Neuronal stem cell (in vitro differentiated cells): ENCODE measurements around the gene FOSB.
A peak's percentile ranks its signal among the peaks of the same experiment; 100 is the strongest.
"Not testable (repeated sequence)": the region's sequence is repeated elsewhere in the genome, so short reads cannot be mapped to it uniquely, and the experiment has no call there.

Experiments used
- DNase-seq: peaks from one replicate; pipeline ENCODE4 v3.0.0-alpha.2; 2013; ENCODE audit warnings: low spot score
- H2AFZ ChIP-seq: one replicate; pipeline ENCODE4 v1.6.1; 2013; ENCODE audit warnings: mild to moderate bottlenecking, low read length, inconsistent platforms
- H2AK5ac ChIP-seq: 2 replicates; pipeline ENCODE4 v1.6.1; 2013; ENCODE audit warnings: low read depth, mild to moderate bottlenecking, inconsistent platforms, low read length, moderate library complexity, mixed read lengths
- H2BK120ac ChIP-seq: 2 replicates; pipeline ENCODE4 v1.6.1; 2013; ENCODE audit warnings: low read depth, mild to moderate bottlenecking, inconsistent platforms, low read length, moderate library complexity, mixed read lengths
- H2BK12ac ChIP-seq: one replicate; pipeline ENCODE4 v1.6.1; 2013; ENCODE audit warnings: low read length, inconsistent platforms
- H2BK15ac ChIP-seq: 2 replicates; pipeline ENCODE4 v1.6.1; 2013; ENCODE audit warnings: mild to moderate bottlenecking, low read length, inconsistent platforms, mixed read lengths
- H2BK5ac ChIP-seq: one replicate; pipeline ENCODE4 v1.6.1; 2013; ENCODE audit warnings: inconsistent platforms, mild to moderate bottlenecking, low read length, moderate library complexity
- H3K14ac ChIP-seq: one replicate; pipeline ENCODE4 v1.6.1; 2013; ENCODE audit warnings: low read length, inconsistent platforms
- H3K18ac ChIP-seq: 2 replicates; pipeline ENCODE4 v1.6.1; 2013; ENCODE audit warnings: low read length, inconsistent platforms
- H3K23ac ChIP-seq: 2 replicates; pipeline ENCODE4 v1.6.1; 2013; ENCODE audit warnings: low read depth, mild to moderate bottlenecking, mixed read lengths, low read length, inconsistent platforms; ENCODE audit not compliant: poor library complexity
- H3K27ac ChIP-seq: replicated peaks from 3 replicates; pipeline ENCODE4 v1.5.1; 2013; ENCODE audit warnings: low read length, inconsistent platforms
- H3K27me3 ChIP-seq, 3 experiments: 2 replicates each; pipeline ENCODE4 v1.6.1; 2013; ENCODE audit warnings: low read length in 3 of 3, mild to moderate bottlenecking in 2 of 3, inconsistent platforms in 1 of 3, low read depth in 1 of 3, mixed read lengths in 1 of 3, moderate library complexity in 1 of 3; ENCODE audit not compliant: control insufficient read depth in 3 of 3, insufficient read depth in 3 of 3
- H3K36me3 ChIP-seq, 2 donors: replicated peaks in 1 of 2; 2 replicates each; pipeline ENCODE4 v1.6.1; 2013; ENCODE audit warnings: low read length in 2 of 2; ENCODE audit not compliant: control insufficient read depth in 2 of 2, insufficient read depth in 2 of 2
- H3K4ac ChIP-seq: 2 replicates; pipeline ENCODE4 v1.6.1; 2013; ENCODE audit warnings: inconsistent platforms, mild to moderate bottlenecking, low read length, moderate library complexity
- H3K4me1 ChIP-seq, 2 donors: 1 replicate in 1 of 2; 2 replicates in 1 of 2; pipeline ENCODE4 v1.6.1; 2013; ENCODE audit warnings: low read length in 2 of 2, low read depth in 1 of 2; ENCODE audit not compliant: control insufficient read depth in 2 of 2, insufficient read depth in 1 of 2
- H3K4me2 ChIP-seq: one replicate; pipeline ENCODE4 v1.6.1; 2013; ENCODE audit warnings: mild to moderate bottlenecking, low read length, inconsistent platforms; ENCODE audit not compliant: insufficient read depth, poor library complexity, severe bottlenecking
- H3K4me3 ChIP-seq, 2 donors: 2 replicates each; pipeline ENCODE4 v1.5.1; 2013; ENCODE audit warnings: low read length in 2 of 2, mild to moderate bottlenecking in 2 of 2, inconsistent platforms in 1 of 2, moderate library complexity in 1 of 2
- H3K79me1 ChIP-seq: one replicate; pipeline ENCODE4 v1.6.1; 2013; ENCODE audit warnings: low read depth, mild to moderate bottlenecking, inconsistent platforms, low read length, moderate library complexity
- H3K9ac ChIP-seq: one replicate; pipeline ENCODE4 v1.6.1; 2013; ENCODE audit warnings: mild to moderate bottlenecking, low read depth, low read length, inconsistent platforms; ENCODE audit not compliant: poor library complexity
- H3K9me3 ChIP-seq, 2 donors: replicated peaks in 1 of 2; 2 replicates each; pipeline versions ENCODE3 to v1.6.1; 2013; ENCODE audit warnings: low read length in 2 of 2, mild to moderate bottlenecking in 2 of 2, inconsistent platforms in 1 of 2, low read depth in 1 of 2, mixed read lengths in 1 of 2, moderate library complexity in 1 of 2; ENCODE audit not compliant: control insufficient read depth in 2 of 2, insufficient read depth in 1 of 2
- H4K8ac ChIP-seq: one replicate; pipeline ENCODE4 v1.6.1; 2013; ENCODE audit warnings: low read depth, mild to moderate bottlenecking, inconsistent platforms, low read length, moderate library complexity
- H4K91ac ChIP-seq: one replicate; pipeline ENCODE4 v1.6.1; 2013; ENCODE audit warnings: low read length, low read depth, mild to moderate bottlenecking, inconsistent platforms; ENCODE audit not compliant: poor library complexity
- WGBS, 2 donors: extraction: QIAGEN DNeasy Blood & Tissue Kit; methylation state at CpG; one replicate each; pipeline ENCODE4 v1.1.7; 2013; ENCODE audit warnings: missing lambda C conversion rate in 2 of 2, mixed read lengths in 1 of 2; ENCODE audit not compliant: insufficient read length in 2 of 2, insufficient replicate concordance in 1 of 2; ENCODE audit errors: extremely low coverage in 2 of 2; 5-methylcytosine and 5-hydroxymethylcytosine counted together

FOSB gene

DNA sequence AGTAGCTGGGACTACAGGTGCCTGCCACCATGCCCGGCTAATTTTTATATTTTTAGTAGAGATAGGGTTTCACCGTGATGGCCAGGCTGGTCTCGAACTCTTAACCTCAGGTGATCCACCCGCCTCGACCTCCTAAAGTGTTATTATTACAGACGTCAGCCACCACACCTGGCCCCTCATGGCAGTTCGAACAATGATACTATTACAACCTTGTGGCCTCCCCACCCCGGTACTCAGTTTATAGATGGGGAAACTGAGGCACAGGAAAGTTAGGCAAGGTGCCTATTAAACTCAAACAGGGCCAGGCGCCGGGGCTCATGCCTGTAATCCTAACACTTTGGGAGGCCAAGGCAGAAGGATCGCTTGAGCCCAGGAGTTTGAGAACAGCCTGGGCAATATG is 42.6 kb downstream of the FOSB start:
- H2BK15ac ChIP-seq, H2BK12ac ChIP-seq, H2AK5ac ChIP-seq, DNase-seq, H3K79me1 ChIP-seq, H3K9me3 ChIP-seq, H4K8ac ChIP-seq, H3K18ac ChIP-seq, H4K91ac ChIP-seq, H3K27me3 ChIP-seq, H2BK5ac ChIP-seq, H3K4ac ChIP-seq, H3K4me2 ChIP-seq, H3K27ac ChIP-seq, H2BK120ac ChIP-seq, H3K9ac ChIP-seq, H3K4me3 ChIP-seq, H3K14ac ChIP-seq, H2AFZ ChIP-seq, H3K36me3 ChIP-seq, H3K23ac ChIP-seq: not testable (repeated sequence)
- WGBS, 2 donors, result no CpG with 5 or more reads among the region's 11 CpGs
- peaks cover 5 to 18% of the 10 kb centered on the region in 2 donors for H3K4me1 ChIP-seq

DNA sequence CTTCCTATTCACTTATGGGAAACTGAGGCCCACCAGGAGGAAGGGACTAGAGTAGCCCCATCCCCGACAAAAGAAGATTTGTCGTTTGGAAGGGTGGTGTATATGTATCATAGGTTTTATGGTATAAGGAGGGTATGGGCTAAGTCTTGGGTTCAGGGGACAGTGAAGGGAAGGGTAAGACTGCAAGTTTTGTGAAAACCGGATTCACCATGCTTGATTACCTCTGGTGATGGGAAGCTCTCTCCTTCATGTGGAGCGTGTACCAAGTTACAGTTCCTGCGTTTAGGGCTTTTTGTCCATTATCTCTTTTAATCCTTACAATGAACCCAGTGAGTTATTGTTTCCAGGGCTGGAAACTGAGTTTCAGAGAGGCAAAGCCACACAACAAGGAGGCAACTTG is 43.3 kb downstream of the FOSB start:
- Histone ChIP-seq H3K9ac (no peak overlapping the region), H2BK5ac (no peak overlapping the region), H2AK5ac (no peak overlapping the region), H3K4me3 (no peak overlapping the region), H3K23ac (no peak overlapping the region), H2AFZ (no peak overlapping the region), H2BK15ac (no peak overlapping the region), H2BK120ac (no peak overlapping the region), H3K79me1 (peaks cover 13% of the 10 kb centered on the region), H4K8ac (peak overlapping the region; percentile 33), H3K27ac (no peak overlapping the region), H3K4me2 (no peak overlapping the region), H4K91ac (no peak overlapping the region), H2BK12ac (no peak overlapping the region), H3K4ac (no peak overlapping the region), H3K27me3 (no peaks in the 10 kb centered on the region), H3K36me3 (peaks cover 0 to 4% of the 10 kb centered on the region in 2 donors), H3K14ac (no peak overlapping the region), H3K4me1 (peaks cover 4 to 18% of the 10 kb centered on the region in 2 donors), H3K18ac (no peak overlapping the region), H3K9me3 (no peaks in the 10 kb centered on the region)
- 100% methylated on average over 1 of the region's 5 CpGs; no CpG with 5 or more reads in 1 of the 2 donors for WGBS, 2 donors
- no peak for DNase-seq

DNA sequence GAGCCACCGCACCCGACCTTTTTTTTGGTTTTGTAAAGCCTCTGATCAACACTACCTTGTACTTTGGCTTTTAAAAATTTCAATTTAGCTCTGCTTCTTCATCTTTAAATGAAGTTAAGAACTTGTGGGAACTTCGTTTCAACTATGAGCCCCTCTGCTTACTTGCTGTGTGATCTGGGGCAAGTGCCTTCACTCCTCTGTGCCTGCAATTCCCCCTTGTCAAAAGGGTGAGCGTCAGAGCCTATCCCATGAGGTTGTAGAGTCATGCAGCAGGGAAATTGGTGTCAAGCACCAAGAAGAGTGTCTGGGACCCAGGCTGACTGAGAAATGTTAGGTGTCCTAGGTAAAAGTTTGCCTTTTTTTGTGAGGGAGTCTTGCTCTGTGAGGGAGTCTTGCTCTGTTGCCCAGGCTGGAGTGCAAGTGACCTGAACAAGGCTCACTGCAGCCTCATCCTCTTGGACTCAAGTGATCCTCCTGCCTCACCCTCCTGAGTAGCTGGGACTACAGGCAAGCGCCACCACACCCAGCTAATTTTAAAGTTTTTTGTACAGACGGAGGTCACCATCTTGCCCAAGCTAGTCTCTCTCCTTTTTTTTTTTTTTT is 45.2 kb downstream of the FOSB start:
- H2BK120ac ChIP-seq, result no peak overlapping the region
- H4K91ac ChIP-seq, result no peak overlapping the region
- no peak overlapping the region for H2BK12ac ChIP-seq
- H3K4me3 ChIP-seq, result no peak overlapping the region
- H3K27ac ChIP-seq, result no peak overlapping the region
- no peak overlapping the region for H3K18ac ChIP-seq
- H3K4me1 ChIP-seq, result peaks cover 3 to 16% of the 10 kb centered on the region in 2 donors
- H3K14ac ChIP-seq, result no peak overlapping the region
- H3K9ac ChIP-seq, result peak overlapping the region; percentile 54
- no peak overlapping the region for H3K4ac ChIP-seq
- no peak overlapping the region for H2BK15ac ChIP-seq
- H3K9me3 ChIP-seq, result no peaks in the 10 kb centered on the region
- peaks cover 5 to 6% of the 10 kb centered on the region in 2 donors for H3K36me3 ChIP-seq
- H3K23ac ChIP-seq, result no peak overlapping the region
- no CpG with 5 or more reads among the region's 6 CpGs for WGBS, 2 donors
- H3K79me1 ChIP-seq, result peaks cover 14% of the 10 kb centered on the region
- no peak overlapping the region for H2AFZ ChIP-seq
- H4K8ac ChIP-seq, result no peak overlapping the region
- no peak overlapping the region for H2BK5ac ChIP-seq
- H2AK5ac ChIP-seq, result no peak overlapping the region
- H3K4me2 ChIP-seq, result no peak overlapping the region
- no peaks in the 10 kb centered on the region for H3K27me3 ChIP-seq
- DNase-seq, result no peak

DNA sequence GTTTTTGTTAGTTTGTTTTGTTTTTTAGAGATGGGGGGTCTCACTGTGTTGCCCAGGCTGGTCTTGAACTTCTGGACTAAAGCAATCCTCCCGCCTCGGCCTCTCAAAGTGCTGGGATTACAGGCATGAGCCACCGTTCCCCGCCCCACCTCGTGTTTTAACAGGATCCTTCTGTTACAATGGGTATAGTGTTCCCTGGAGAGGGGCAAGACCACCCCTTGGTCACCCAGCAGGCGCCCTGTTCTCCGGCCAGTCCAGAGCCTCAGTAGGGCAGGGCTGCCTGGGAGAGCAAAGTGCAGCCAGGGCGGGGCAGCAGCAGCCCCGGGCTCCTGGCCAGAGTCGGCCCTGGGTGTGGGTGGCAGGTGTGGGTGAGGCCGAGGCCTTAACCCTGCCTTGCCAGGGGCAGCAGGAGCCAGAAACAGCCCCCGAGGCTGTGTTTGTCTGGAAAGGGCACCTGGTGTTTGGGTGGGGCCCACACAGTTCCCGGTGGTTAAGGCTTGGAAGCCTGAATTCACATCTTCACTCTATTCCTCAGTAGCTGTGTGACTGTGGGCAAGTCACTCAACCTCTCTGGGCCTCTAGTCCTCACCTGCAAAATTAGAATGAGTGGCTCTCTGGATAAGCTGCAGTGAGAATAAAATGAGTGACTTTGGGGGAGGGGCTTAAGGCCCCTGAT is 46.7 kb downstream of the FOSB start:
- no peaks in the 10 kb centered on the region for H3K27me3 ChIP-seq
- no peak overlapping the region for H2BK12ac ChIP-seq
- no peak overlapping the region for H3K4me3 ChIP-seq
- H2AFZ ChIP-seq, result no peak overlapping the region
- H2BK5ac ChIP-seq, result no peak overlapping the region
- no peak overlapping the region for H2AK5ac ChIP-seq
- H3K36me3 ChIP-seq, result peaks cover 10 to 13% of the 10 kb centered on the region in 2 donors
- no peak overlapping the region for H2BK120ac ChIP-seq
- H3K4me2 ChIP-seq, result no peak overlapping the region
- no peak for DNase-seq
- no peak overlapping the region for H3K4ac ChIP-seq
- no peak overlapping the region for H3K23ac ChIP-seq
- no peak overlapping the region for H3K9ac ChIP-seq
- H3K9me3 ChIP-seq, result no peaks in the 10 kb centered on the region
- H2BK15ac ChIP-seq, result no peak overlapping the region
- H4K8ac ChIP-seq, result no peak overlapping the region
- no CpG with 5 or more reads among the region's 13 CpGs for WGBS, 2 donors
- no peak overlapping the region for H3K18ac ChIP-seq
- peaks cover 8% of the 10 kb centered on the region for H3K79me1 ChIP-seq
- H4K91ac ChIP-seq, result no peak overlapping the region
- H3K14ac ChIP-seq, result no peak overlapping the region
- H3K27ac ChIP-seq, result no peak overlapping the region
- H3K4me1 ChIP-seq, result peaks cover 2 to 4% of the 10 kb centered on the region in 2 donors
